HG03521 (cell line): ENCODE data around the gene BSX.

Experiments used
- ATAC-seq: cut with Tn5 transposase; IDR thresholded peaks from one replicate; pipeline ENCODE4 v1.9.1; 2021; ENCODE audit warnings: mild to moderate bottlenecking, moderate library complexity; ENCODE audit not compliant: unreplicated experiment

Gene BSX

GRCh38 chr11:122981388-122982264 lies at the start of gene BSX:
Gene BSX, minus strand, starts transcription at chr11:122981834. Its CDS starts 163 bp downstream, at chr11:122981671.
- ATAC-seq: no peak

- ATAC-seq: no peak
These were observed 48.9 kb upstream of the BSX start for GRCh38 chr11:123030517-123030916.

- ATAC-seq: no peak
These were observed 39.3 kb upstream of the BSX start for GRCh38 chr11:123020968-123021367.

- no peak for ATAC-seq
These were observed 37.1 kb upstream of the BSX start for GRCh38 chr11:123018702-123019101.

- no peak for ATAC-seq
These were observed 29.9 kb upstream of the BSX start for GRCh38 chr11:123011510-123011909.

GRCh38 chr11:123006860-123007542 lies 25.4 kb upstream of the BSX start:
- no peak for ATAC-seq

GRCh38 chr11:123000721-123001120 lies 19.1 kb upstream of the BSX start:
- ATAC-seq: no peak

- no peak for ATAC-seq
These were observed 17.2 kb upstream of the BSX start for GRCh38 chr11:122998727-122999366.

GRCh38 chr11:122995526-122995925 lies 13.9 kb upstream of the BSX start:
- no peak for ATAC-seq

GRCh38 chr11:122984186-122985011 lies 2.8 kb upstream of the BSX start:
- no peak for ATAC-seq

- ATAC-seq: no peak
These were observed 2.0 kb upstream of the BSX start for GRCh38 chr11:122983438-122984185.

- ATAC-seq: no peak
These were observed 1.6 kb downstream of the BSX start for GRCh38 chr11:122979815-122980595.

- no peak for ATAC-seq
These were observed 2.4 kb downstream of the BSX start for GRCh38 chr11:122979103-122979814.

GRCh38 chr11:122978299-122978620 lies 3.4 kb downstream of the BSX start:
- no peak for ATAC-seq

GRCh38 chr11:122977470-122978298 lies 4.0 kb downstream of the BSX start:
- no peak for ATAC-seq

- ATAC-seq: no peak
These were observed 4.7 kb downstream of the BSX start for GRCh38 chr11:122976734-122977469.

- ATAC-seq: no peak
These were observed 5.4 kb downstream of the BSX start for GRCh38 chr11:122976061-122976733.
